LNCaP clone FGC (cell line): Measurements from ENCODE around the gene PPM1H.

ENCODE experiments used
- DNase-seq: peaks from one replicate; pipeline ENCODE4 v3.0.0-alpha.2; 2011; ENCODE audit warnings: low read depth
- H3K4me3 ChIP-seq: 2 replicates; pipeline ENCODE4 v1.5.1; 2011; ENCODE audit warnings: mild to moderate bottlenecking, low read depth, low read length, control low read depth
- CTCF ChIP-seq: IDR thresholded peaks from 2 replicates; pipeline ENCODE4 v1.5.1; 2012; ENCODE audit warnings: mild to moderate bottlenecking; ENCODE audit not compliant: control insufficient read depth, insufficient read depth; ENCODE audit errors: extremely low read depth

PPM1H gene

DNA sequence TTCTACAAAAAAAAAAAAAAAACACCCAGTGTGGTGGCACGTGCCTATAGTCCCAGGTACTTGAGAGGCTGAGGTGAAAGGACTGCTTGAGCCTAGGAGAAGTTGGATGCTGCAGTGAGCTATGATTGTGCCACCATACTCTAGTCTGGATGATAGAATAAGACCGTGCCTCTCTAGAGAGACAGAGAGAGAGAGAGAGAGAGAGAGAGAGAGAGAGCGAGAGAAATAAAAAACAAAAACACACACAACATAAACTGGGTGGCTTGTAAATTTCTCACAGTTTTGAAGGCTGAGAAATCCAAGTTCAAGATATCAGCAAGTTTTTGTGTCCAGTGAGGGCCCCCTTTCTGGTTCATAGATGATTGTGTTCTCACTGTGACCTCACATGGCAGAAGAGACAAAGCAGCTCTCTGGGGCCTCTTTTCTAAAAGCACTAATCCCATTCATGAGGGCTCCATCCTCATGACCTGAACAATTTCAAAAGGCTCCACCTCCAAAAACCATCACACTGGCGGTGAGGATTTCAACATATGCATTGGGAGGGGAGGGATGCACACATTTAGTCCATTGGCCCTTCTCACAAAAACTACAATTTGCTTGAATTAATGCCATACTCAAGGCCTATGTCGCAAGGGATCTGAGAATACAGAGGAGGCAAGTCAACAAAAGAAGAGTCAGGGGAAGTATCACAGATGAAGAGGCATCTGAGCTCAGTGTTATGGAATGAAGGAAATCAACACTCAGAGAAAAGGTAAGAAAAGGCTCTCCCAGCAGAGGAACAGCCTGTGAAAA is 94.9 kb downstream of the PPM1H start:
- no peak overlapping the region for H3K4me3 ChIP-seq
- no peak for TF ChIP-seq CTCF
- DNase-seq = no peak

DNA sequence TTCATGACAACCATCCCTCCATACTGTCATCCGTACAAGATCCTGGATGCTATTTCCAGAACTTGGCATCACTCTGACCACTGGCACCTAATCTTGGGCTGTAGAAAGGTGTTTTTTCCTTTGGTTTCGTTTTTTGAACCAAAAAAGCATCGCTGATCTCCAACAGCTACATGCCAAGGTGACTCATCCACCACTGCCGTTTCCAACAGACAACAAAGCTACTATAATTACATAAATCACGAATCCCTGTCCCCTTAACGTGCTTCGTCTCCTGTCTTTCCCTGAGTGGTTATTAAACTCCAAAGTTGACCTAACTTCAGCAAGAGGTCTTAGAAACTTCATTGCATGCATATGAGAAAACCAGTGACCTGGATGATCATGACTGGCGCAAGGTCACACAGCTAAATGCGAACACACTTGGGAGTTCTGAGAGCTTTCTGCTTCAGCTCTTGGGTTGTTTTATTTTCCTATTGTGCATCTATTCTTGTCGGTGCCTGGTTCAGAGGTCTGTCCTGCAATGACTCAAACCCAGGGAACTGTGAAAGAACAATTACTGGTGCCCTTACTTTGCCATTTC is 99.9 kb downstream of the PPM1H start:
- TF ChIP-seq CTCF = no peak
- H3K4me3 ChIP-seq = no peak overlapping the region
- DNase-seq = no peak

GRCh38 chr12:62834406-62834805 is 100.5 kb downstream of the PPM1H start:
- DNase-seq = no peak
- H3K4me3 ChIP-seq = no peak overlapping the region
- TF ChIP-seq CTCF = no peak

DNA sequence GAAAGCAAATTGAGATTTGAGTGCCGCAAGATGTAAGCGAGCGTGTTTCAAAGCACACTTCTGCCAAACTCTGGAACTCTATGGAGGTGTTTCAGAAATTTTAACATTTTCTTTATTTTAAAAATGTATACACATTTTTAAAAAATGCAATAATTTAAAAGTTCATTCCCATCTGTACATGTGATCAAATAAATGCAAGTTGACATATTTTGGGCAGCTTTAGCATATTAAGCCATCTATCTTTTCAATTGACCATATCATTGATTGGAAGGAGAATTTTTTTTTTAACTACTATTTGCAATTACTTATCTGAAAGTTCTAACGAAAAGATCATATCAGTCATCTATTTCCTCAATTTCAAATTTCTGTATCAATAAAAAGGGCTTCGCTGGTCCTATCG is 101.3 kb downstream of the PPM1H start:
- no peak overlapping the region for H3K4me3 ChIP-seq
- no peak for DNase-seq
- TF ChIP-seq CTCF = no peak

- DNase-seq = no peak
- no peak for TF ChIP-seq CTCF
- no peak overlapping the region for H3K4me3 ChIP-seq
These were observed 102.4 kb downstream of the PPM1H start for GRCh38 chr12:62832558-62832957.

DNA sequence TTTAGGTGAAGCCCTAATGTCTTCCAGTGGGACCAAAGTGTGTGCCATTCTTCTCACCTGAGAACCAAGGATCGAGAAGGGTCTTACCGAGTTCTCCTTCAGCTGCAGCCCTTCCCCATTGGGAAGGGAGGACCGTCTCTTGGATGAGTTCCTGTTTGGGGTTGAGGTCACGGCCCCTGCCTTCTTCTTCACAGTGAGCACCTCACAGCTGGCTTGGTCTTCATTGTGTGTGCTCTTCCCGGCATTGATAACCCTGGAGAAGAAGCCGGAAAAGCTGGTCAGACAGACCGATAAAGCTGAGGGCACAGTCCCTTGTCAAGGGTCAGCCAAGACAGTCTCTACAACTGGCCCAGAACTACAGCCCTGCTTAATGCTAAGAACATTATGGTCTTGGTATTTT is 102.9 kb downstream of the PPM1H start:
- peak; percentile 13 for DNase-seq
- no peak for TF ChIP-seq CTCF

More for the DNA sequence above, 102.9 kb downstream of the PPM1H start:
- no peak overlapping the region for H3K4me3 ChIP-seq
